Amniotic stem cell (primary cell): Measurements from ENCODE around the gene NSFL1C.
"Not testable (repeated sequence)": the region's sequence is repeated elsewhere in the genome, so short reads cannot be mapped to it uniquely, and the experiment has no call there.

Source experiments
- DNase-seq: peaks from one replicate; lab custom pipeline; 2025; lab: John Stamatoyannopoulos, UW

Gene NSFL1C

GRCh38 chr20:1466211-1467081 lies at the start of gene NSFL1C:
TSS of gene NSFL1C (minus strand) at chr20:1466849. CDS start at chr20:1466824, 25 bp downstream.
- peak; percentile 69 for DNase-seq

GRCh38 chr20:1513801-1514200 lies 47.2 kb upstream of the NSFL1C start:
- DNase-seq = no peak

- no peak for DNase-seq
Measured at GRCh38 chr20:1509237-1509636, 42.6 kb upstream of the NSFL1C start.

DNA sequence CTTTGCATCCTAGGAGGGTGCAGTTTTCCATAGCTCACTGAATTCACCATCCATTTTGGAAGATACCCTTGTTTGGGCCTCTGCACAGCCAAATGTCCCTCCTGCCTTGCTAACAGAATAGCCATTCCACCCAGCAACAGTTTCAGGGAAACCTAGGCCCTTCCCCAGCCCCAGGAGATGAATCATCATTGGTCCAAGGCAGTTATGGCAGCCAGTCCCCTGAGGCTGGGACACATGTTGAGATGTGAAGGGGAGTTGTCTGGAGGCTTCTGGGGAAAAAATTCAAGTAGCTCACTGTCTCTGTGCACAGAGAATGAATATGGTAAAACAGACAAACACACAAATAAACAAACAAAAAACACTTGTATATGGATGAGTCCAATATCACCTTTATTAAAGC lies 41.9 kb upstream of the NSFL1C start:
- no peak for DNase-seq

- DNase-seq = no peak
Measured at GRCh38 chr20:1507276-1507675, 40.6 kb upstream of the NSFL1C start.

DNA sequence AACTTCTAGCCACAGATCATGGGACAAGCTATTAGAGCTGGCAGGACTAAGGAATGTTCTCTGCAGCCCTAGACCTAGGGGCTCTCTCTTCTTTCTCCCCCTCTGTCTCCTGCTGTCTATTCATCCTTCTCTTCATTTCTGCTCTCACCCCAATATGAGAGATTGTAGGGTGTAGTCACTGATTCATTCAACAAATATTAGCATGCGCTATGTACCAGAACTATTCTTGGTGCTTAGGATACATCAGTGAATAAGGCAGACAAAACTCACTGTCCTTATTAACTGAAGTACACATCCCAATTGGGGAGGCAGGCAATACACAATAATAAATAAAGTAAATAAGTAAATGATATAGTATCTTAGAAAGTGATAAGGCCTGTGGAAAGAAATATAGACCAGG lies 39.2 kb upstream of the NSFL1C start:
- no peak for DNase-seq

DNA sequence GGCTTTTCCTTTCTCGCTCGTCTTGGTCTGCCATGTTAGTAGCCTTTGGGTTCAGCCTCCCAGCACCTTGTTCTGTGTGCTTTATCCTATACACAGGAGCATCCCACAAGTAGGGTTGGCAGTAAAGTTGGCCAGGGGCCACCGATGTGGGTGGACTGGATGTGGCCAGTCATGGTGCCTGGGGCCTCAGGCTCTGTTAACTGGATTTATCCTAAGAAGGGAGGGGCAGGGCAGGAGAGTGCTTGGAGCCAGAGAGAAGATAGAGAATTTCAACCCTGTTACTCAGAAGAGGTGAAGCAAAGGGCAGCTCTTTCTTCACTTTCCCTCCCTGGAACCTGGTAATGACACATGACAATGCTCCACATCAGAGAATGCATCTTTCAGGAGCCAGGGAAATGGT lies 38.7 kb upstream of the NSFL1C start:
- no peak for DNase-seq

- DNase-seq = peak; percentile 89
Measured at GRCh38 chr20:1503564-1504227, 37.0 kb upstream of the NSFL1C start.

- no peak for DNase-seq
Measured at GRCh38 chr20:1500496-1500895, 33.8 kb upstream of the NSFL1C start.

GRCh38 chr20:1499528-1500420 lies 33.1 kb upstream of the NSFL1C start:
- no peak for DNase-seq

DNA sequence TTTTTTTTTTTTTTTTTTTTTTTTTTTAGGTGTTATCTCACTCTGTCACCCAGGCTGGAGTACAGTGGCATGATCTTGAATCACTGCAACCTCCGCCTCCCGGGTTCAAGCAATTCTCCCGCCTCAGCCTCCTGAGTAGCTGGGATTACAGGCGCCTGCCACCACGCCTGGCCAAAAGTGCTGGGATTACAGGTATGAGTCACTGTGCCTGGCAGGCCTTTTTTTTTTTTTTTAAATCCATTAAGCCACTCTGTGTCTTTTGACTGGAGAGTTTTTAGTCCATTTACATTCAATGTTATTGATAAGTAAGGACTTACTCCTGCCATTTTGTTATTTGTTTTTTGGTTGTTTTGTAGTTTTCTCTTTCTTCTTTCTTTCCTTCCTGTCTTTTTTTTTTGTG lies 30.7 kb upstream of the NSFL1C start:
- not testable (repeated sequence) for DNase-seq

- no peak for DNase-seq
Measured at GRCh38 chr20:1496930-1497329, 30.3 kb upstream of the NSFL1C start.

- no peak for DNase-seq
Measured at GRCh38 chr20:1494436-1494835, 27.8 kb upstream of the NSFL1C start.

- DNase-seq = no peak
Measured at GRCh38 chr20:1493536-1493935, 26.9 kb upstream of the NSFL1C start.

GRCh38 chr20:1491860-1492642 lies 25.4 kb upstream of the NSFL1C start:
- no peak for DNase-seq

- no peak for DNase-seq
Measured at GRCh38 chr20:1491281-1491840, 24.7 kb upstream of the NSFL1C start, which contains the start of gene SIRPB2. TSS of gene SIRPB2 (minus strand) at chr20:1491420. CDS start at chr20:1491359, 61 bp downstream.

- DNase-seq = no peak
Measured at GRCh38 chr20:1490643-1491195, 24.1 kb upstream of the NSFL1C start.

DNA sequence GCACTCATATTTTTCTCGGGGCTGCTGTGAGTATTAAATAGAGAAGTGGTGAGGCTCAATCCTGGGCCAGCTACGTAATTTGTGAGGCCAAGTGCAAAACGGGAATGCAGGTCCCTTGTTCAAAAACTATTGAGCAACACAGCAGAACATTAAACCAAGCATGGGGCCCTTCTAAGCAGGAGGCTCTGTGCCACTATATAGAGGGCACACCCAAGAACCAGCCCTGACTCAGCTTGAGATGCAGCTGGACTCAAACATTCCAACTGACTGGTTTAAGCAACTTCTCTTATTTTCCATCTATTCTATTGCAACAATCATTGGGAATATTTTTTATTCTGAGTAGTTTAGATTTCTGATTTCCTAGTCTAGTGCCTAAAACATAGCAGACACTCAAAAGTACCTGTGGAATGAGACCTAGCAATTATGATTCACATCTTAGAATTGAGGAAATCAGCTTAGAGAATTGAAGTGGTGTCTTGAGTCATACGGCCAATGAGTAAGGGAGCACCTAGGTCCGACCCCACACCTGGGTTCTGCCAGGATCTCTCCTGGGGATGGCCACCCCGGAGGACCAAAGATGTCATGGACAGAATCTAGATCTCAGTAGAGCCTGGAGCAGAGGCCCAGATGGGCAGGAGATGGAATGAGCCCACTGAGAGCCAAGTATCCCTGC lies 23.3 kb upstream of the NSFL1C start:
- DNase-seq = no peak

DNA sequence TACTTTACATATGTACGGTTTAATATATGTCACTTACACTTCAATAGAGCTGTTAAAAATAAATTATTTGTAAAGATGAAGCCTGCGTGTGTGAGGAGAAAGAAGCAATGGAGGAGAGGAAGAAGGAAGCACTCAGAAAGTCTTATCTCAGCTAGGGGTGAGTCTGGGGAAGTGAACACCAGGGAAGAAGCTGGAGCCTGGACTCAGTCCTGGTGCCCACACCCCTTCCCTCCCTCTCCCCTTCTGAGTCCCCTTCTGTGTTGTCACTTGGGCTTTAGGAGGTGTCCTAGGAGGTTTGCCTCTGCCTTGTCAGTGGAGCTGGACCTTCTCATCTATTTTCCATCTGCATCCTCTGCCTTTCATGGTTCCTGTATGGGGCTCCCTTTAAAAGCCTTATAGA lies 22.7 kb upstream of the NSFL1C start:
- no peak for DNase-seq

DNA sequence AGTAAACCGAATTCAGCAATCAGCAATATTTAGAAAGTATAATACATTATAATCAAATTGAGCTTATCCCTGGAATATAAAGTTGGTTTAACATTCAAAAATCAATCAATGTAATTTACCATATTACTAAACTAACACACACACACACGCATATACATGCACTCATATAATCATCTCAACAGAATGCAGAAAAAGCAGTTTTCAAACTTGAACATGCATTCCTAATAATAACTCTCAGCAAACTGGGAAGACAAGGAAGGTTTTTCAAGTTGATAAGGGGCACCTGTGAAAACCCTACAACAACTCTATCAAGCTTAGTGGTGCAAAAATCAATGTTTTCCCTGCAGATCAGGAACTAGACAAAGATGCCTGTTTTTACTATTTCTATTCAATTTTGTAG lies 19.9 kb upstream of the NSFL1C start:
- no peak for DNase-seq
